Tibial nerve (tissue), 3 donors: ENCODE measurements around the gene NCK2.

Experiments
- POLR2A ChIP-seq, 2 donors: fragments of 450-650 bp; IDR thresholded peaks; one replicate each; pipeline ENCODE4 v1.6.1; 2017; ENCODE audit warnings: antibody characterized with exemption in 2 of 2, mild to moderate bottlenecking in 2 of 2, moderate library complexity in 2 of 2
- TF ChIP-seq, protein P1 (sequence below), 5 experiments: fragments of 200-600 bp in 3 of 5; fragments of 450-650 bp in 2 of 5; sonication (generic) in 3 of 5; IDR thresholded peaks; one replicate each; pipeline ENCODE4 v1.5.1; 2016 to 2019; ENCODE audit warnings: antibody characterized with exemption in 5 of 5, mild to moderate bottlenecking in 3 of 5, moderate library complexity in 2 of 5

DNA sequence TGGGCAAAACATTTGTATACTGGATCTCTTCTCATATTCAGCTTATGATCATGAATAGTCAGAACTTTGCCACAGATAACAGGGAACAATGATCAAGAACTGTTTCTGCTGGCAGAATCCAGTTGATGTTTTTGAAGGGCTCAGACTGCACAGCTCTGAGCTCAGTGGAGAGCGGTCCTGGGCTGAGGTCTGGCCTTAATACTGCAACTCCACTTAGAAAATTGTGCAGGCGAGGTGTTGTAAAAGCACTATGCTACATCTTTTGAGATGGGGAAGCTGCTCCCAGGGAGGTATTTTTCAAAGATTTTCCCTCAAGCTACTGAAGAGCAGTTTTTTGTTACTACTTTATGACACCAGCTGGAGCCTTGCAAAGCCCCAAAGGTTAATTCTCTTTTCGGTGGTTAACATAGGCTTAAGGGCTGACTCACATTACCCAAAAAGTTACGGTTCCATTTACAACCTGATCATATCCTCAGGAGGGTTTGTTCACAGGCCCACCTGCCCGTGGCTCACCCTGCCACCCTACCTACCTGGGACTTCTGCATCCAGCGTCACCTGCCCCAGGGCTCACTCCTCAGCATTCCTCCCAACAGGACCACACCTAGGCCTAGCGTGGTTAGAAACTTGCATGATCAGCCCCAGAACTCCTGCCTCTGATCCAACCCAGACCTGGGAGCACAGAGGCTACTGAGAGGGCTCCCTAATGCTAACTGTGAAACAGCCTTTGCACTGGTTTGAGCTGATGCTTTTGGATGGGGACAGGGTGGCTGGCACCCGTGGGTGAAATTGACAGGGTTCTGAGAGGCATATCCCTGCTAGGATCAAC is 114.4 kb downstream of the NCK2 start:
- no peak for TF ChIP-seq POLR2A (IDR thresholded peaks at IDR 0.05)
- TF ChIP-seq, protein P1, sequence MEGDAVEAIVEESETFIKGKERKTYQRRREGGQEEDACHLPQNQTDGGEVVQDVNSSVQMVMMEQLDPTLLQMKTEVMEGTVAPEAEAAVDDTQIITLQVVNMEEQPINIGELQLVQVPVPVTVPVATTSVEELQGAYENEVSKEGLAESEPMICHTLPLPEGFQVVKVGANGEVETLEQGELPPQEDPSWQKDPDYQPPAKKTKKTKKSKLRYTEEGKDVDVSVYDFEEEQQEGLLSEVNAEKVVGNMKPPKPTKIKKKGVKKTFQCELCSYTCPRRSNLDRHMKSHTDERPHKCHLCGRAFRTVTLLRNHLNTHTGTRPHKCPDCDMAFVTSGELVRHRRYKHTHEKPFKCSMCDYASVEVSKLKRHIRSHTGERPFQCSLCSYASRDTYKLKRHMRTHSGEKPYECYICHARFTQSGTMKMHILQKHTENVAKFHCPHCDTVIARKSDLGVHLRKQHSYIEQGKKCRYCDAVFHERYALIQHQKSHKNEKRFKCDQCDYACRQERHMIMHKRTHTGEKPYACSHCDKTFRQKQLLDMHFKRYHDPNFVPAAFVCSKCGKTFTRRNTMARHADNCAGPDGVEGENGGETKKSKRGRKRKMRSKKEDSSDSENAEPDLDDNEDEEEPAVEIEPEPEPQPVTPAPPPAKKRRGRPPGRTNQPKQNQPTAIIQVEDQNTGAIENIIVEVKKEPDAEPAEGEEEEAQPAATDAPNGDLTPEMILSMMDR (IDR thresholded peaks at IDR 0.05) = no peak
